ENCODE results near the gene MDP1. TPM values are rescaled to one million over a fixed set of nuclear protein-coding genes. Genes with fewer than 3 reads are reported as not detected.

Gene MDP1
- total RNA-seq, 1 donor from 2014 or later: 16.6 TPM

DNA sequence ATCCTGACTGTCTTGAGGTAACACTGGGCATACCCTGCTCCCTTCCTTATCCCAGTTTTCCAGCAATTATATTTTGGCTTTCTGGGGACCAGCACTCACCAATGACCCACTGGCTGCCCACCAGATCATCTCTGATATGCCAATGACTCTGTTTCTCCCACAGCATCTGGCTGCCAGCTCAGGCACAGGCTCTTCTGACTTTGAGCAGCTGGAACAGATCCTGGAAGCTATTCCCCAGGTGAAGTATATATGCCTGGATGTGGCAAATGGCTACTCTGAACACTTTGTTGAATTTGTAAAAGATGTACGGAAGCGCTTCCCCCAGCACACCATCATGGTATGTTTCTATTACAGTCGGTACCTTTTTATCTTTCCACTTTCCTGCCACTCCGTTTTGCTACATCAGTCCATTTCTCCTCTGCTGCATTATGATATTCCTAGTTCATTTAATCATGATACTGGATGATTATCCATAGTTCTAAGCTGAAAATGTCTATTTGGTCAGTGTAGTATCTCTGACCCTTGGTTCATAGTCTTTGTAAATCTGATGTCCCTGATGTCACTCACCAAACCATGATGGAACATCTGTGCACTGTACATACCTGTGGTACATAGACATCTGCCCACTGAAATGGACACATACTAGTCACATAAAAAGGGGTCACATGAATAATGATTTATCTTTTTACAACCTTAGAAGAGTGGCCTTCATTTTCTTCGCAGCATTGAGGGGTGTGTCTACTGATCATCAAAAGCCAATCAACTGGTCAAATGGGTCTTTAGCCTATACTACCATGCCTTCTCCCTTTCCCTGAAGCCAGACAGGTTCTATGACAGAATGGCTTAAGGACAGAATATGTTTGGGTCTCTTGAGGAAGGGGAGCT, 20.2 kb upstream of the MDP1 start:
- no peaks in the 10 kb centered on the region for H3K27me3 ChIP-seq (ENCODE audit: low read depth)
- TF ChIP-seq, protein P1, sequence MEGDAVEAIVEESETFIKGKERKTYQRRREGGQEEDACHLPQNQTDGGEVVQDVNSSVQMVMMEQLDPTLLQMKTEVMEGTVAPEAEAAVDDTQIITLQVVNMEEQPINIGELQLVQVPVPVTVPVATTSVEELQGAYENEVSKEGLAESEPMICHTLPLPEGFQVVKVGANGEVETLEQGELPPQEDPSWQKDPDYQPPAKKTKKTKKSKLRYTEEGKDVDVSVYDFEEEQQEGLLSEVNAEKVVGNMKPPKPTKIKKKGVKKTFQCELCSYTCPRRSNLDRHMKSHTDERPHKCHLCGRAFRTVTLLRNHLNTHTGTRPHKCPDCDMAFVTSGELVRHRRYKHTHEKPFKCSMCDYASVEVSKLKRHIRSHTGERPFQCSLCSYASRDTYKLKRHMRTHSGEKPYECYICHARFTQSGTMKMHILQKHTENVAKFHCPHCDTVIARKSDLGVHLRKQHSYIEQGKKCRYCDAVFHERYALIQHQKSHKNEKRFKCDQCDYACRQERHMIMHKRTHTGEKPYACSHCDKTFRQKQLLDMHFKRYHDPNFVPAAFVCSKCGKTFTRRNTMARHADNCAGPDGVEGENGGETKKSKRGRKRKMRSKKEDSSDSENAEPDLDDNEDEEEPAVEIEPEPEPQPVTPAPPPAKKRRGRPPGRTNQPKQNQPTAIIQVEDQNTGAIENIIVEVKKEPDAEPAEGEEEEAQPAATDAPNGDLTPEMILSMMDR (IDR thresholded peaks at IDR 0.05; ENCODE audit: borderline replicate concordance): no peak
- H3K27ac ChIP-seq (replicated peaks): no peak overlapping the region
- H3K4me3 ChIP-seq: no peak overlapping the region
- intact Hi-C loops (cut with micrococcal nuclease): no loop called here
- H3K36me3 ChIP-seq: peaks cover 62% of the 10 kb centered on the region
- no peak for DNase-seq
- H3K4me1 ChIP-seq: peaks cover 81% of the 10 kb centered on the region
- no peaks in the 10 kb centered on the region for H3K9me3 ChIP-seq (replicated peaks)

DNA sequence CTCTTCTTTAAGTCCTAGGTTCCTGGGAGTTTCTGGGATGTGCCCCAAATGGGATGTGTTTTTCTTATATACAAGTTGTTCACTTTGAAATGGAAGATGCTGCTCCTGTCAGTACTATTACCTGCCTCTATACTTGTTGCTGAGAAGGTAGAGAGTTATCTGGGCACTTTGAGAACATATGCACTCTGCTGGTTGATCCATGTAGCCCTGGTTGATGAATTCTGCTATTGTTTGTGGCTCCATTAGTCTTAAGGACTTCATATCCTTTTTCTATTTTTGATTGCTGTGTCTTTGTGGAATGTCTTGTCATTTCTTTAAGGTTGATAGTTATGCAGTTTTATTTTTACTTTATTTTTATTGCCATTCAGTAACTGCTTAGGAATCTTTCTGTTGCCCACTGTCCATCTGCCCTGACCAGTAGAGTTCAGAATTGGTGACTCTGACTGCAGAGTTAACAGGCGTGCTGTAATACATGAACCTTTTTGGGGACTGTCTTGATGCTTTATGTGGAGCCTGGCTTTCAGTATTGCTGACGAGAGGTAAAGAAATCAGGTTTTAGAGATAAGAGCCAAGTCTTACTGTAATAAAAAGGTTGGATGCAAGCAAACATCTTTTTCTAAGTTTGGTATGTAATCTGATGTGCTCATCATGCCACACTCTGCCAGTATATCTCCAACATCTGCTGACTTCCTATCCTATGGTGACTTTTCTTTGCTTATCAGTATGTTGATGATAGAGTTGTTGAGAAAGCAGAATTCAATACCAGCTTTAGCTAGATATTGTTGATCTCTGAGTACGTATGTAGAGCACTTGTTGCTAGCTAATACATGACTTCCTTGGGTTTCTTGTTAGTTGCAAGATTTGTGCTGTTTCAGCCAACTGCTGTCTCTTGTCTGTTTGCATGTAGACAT, 18.5 kb upstream of the MDP1 start:
- Histone ChIP-seq H3K4me3 (no peak overlapping the region), H3K27me3 (ENCODE audit: low read depth) (no peaks in the 10 kb centered on the region), H3K27ac (replicated peaks) (no peak overlapping the region), H3K9me3 (replicated peaks) (no peaks in the 10 kb centered on the region), H3K36me3 (peaks cover 45% of the 10 kb centered on the region), H3K4me1 (peaks cover 75% of the 10 kb centered on the region)
- TF ChIP-seq, protein P1 (IDR thresholded peaks at IDR 0.05; ENCODE audit: borderline replicate concordance): no peak
- no peak for DNase-seq
- intact Hi-C loops (cut with micrococcal nuclease): no loop called here

DNA sequence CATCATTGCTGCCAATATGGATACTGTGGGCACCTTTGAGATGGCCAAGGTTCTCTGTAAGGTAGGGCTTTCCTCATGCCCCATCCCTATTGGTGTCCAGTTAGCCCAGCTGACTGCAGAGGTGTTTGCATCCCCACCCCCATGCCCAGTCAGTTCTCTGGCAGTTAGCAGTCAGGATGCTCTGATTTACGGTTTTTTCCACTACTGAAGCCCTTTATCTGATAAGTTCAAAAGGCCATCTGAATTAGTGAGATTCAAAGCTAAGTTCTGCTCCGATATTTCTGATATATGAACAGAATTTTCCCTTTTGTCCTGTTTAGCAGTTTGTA, 17.6 kb upstream of the MDP1 start:
- Histone ChIP-seq H3K9me3 (replicated peaks) (no peaks in the 10 kb centered on the region), H3K27me3 (ENCODE audit: low read depth) (no peaks in the 10 kb centered on the region), H3K27ac (replicated peaks) (peak overlapping the region; percentile 97), H3K4me1 (peaks cover 66% of the 10 kb centered on the region), H3K4me3 (peak overlapping the region; percentile 90), H3K36me3 (peaks cover 37% of the 10 kb centered on the region)
- intact Hi-C loops (cut with micrococcal nuclease): no loop called here
- no peak for DNase-seq
- TF ChIP-seq, protein P1 (IDR thresholded peaks at IDR 0.05; ENCODE audit: borderline replicate concordance): no peak

DNA sequence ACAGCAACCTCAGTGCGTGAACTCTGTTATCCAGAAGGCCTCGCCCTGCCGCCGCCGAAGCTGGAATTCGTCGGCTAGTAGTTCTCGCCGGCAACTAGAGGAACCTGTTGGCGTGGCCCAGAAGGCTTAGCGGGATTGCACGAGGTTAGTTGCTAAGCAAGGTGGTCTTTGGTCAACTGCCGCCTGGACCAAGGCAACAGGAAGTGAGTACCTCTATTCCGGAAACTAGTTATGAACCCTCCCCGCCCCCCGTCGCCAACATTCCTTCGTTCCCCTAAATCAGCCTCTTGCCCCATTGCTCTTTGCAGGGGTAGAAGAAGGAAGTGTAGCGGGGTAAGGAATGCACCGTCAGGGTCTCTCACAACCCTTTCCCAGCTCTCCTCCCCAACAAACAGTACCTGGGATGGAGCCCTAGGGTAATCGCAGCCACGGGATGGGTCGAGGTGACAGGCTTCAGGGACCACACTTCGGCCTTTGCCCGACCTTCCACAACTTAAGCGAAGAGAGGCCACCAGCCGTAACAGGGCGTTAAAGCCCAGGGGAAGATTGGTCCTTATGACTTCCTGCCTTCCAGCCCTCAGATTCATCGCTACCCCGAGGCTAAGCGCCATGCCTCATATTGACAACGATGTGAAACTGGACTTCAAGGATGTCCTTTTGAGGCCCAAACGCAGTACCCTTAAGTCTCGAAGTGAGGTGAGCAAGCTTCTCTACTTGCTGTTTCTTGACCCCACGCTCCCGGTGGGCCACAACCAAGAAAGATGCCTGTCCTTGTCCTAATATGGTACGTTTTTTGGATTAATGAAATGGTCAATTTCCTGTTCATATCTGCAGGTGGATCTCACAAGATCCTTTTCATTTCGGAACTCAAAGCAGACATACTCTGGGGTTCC, 17.0 kb upstream of the MDP1 start, which contains the start of gene GMPR2:
TSS of gene GMPR2 (plus strand) at position 285 of the 893 bp plus-strand sequence. CDS start at position 610, 325 bp downstream.
- Histone ChIP-seq H3K36me3 (peaks cover 37% of the 10 kb centered on the region), H3K9me3 (replicated peaks) (no peaks in the 10 kb centered on the region), H3K27ac (replicated peaks) (peak within 1 kb of the TSS; percentile 97), H3K4me1 (peaks cover 60% of the 10 kb centered on the region), H3K27me3 (ENCODE audit: low read depth) (no peaks in the 10 kb centered on the region), H3K4me3 (peak within 1 kb of the TSS; percentile 90)
- TF ChIP-seq, protein P1 (IDR thresholded peaks at IDR 0.05; ENCODE audit: borderline replicate concordance): no peak
- intact Hi-C loops (cut with micrococcal nuclease): no loop called here
- DNase-seq: no peak
